NCI-H2081 treated with DMSO at 0.1 percent for 48 hours (cell line): ENCODE results near the gene CDT1.

Experiments used
- DNase-seq: peaks from one replicate; lab custom pipeline; 2025; lab: John Stamatoyannopoulos, UW

CDT1 gene

DNA sequence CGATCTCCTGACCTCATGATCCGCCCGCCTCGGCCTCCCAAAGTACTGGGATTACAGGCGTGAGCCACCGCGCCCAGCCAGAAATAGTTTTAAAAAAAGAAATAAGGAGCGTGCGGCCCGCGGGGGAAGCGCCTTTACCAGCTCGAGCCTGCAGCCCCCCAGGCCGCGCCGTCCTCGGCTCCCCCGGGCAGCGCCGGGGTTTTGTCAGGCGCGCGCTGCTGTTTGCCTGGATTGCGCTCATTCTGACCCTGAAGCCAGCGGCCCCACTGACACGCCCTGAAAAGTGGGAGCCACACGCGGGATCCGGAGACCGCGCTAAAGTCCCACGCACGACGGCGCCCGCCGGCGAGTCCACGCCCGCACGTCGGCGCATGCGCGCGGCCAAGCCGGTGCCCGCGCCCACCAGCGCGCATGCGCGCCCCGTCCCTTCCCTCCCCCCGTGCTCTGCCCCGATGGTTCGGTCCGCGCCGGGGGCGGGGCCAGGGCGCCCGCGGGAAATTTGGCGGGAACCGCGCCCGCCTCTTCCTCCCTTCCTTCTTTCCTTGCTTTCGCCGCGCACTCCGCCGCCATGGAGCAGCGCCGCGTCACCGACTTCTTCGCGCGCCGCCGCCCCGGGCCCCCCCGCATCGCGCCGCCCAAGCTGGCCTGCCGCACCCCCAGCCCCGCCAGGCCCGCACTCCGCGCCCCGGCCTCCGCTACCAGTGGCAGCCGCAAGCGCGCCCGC, at the start of gene CDT1:
Gene CDT1 (plus strand): TSS at position 526 of the 724 bp plus-strand sequence. CDS start 43 bp downstream, at position 569.
- DNase-seq = no peak

DNA sequence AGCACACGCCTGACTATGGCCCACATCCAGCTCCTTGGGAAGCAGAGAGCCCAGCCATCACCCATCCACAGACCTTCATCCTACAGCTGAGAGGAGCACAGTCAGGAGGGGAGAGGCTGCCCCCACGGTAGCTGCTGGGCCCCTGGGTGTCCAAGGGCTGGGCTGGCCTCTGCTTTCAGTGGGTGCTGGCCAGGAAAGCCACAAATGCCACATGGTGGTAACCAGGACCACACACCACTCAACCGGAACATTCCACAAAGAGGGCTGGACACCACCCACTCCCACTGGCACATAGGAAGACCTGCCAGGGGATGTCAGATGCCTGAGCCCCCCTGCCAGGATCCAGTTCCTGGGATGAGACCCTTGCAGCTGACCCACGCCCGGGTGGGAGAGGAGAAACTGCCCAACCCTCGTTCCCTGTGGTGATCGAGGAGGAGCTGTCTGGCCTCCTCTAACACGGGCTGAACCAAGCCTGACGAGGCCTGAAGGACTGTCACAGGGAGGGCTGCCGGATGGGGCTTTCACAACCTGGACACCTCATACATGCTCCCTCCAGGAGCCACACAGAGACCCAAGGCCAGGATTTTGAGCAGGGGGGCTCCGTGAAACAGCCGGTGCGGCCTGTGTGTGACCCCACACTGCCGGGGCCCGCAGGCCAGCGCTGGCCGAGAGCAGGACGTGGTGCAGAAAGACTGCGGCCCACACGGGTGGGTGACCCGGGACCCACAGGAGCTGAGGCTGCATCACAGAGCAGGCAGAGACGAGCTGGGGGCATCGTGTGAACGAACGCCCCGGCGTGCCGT, 49.3 kb upstream of the CDT1 start:
- DNase-seq = no peak

DNA sequence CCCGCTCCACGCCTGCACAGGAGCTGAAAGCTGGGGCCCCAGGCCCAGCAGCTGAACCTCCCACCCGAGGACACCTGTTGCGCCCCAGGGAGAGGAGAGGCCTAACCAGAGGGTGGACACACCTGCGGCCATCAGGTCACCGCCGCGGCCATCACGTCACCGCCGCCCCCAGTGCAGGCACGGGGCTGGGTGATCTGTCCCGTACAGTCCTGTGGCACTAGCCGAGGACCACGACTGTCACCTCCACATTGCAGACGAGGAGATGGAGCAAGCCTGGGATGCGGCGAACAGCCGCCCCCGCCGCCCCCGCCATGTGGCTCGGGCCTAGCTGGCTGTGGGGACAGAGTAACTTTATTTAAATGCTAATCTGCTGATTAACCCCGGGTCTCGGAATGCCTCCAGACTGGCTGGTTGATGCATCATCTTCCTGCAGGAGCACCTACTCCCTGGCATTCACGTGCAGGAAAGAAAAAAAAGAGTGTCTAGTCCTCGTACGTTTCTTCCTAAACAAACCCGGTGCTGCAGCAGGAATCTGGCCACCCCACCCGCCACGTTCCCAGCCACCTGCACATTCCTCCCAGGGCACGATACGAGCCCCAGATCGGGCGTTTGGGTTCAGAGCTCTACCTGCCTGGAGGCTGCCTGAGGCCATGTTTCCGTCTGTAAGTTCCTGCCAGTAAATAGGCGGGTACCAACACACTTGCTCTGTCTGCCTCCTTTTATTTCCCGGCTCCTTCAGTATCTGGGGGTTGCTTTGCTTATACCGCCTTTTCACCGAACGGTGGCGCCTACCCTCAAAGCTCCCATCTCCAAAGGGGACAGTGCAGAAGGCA, 48.5 kb upstream of the CDT1 start:
- DNase-seq = no peak

DNA sequence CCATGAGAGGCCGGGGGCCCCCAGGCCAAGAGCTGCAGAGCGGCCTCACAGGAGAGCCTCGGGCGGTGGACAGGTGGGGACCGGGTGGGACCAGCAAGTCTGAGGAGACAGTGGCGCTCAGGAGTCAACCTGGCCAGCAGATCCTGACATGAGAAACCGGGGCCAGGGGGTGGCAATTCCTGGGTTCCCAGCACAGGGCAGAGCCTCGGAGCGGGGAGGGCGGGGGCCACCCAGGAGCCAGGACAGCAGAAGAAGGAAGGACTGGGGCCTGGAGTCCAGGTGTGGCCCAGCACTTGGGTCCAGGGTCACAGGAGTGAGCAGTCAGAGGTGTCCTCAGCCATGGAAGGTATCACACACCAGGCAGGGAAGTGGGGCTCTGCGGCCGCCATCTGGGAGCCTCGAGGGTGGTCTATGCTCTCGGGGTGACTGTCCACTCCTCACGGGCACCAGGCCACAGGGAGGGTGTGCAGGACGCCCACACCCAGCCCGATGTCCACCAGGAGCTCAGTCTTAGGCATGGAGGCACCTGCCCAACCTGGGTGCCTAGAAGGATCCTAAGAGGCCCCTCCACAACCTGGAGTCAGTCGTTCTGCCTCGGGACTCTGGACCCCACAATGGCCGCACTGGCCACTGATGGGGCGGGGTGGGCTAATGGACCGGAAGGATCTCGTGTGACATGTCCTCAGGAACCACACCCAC, 47.7 kb upstream of the CDT1 start:
- DNase-seq = no peak

DNA sequence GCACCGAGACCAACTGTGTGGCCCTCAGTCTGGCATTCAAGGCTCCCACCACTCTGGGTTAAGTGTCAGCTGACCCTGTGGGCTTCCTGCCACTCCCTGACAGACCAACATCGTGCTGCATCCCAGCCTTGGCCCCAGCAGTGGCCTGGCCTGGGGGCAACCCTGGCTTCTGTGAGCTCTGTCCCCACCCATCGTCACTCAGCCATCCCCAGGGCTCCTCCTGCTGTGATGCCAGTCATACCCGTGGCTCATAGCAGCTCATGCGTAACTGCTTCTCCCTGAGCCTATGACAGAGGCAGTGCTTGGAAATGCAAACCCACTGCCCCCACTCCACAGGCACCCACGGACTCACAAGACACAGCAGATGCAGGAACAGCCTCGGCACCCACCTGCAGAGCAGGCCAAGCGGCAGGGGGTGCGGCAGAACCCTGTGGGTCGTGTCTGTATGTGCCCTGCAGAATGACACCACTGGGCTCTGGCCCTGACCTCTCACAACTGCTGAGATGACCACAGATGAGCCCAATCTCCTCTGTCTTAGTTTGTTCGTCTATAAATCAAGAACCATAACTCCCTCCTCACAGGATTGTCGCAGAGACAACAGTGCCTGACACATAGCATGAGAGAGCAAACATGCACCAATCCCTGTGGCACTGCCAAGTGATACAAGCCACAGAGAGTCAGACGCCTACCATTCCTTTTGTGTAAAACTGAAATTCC, 45.2 kb upstream of the CDT1 start:
- DNase-seq = no peak

DNA sequence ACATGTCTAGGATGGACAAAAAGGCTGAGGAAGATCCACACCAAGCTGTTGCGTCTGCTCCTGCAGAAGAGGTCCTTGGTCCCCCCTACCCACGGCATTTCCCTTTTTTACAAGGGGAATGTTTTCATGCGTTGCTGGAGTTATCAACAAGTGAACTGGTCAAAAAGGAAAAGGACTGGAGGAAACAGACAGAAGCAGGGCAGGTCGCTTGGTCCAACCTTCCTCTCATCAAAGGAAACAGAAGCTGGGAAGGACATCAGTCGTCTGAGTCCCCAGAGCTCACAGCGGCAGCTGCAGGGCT, 44.7 kb upstream of the CDT1 start:
- no peak for DNase-seq

DNA sequence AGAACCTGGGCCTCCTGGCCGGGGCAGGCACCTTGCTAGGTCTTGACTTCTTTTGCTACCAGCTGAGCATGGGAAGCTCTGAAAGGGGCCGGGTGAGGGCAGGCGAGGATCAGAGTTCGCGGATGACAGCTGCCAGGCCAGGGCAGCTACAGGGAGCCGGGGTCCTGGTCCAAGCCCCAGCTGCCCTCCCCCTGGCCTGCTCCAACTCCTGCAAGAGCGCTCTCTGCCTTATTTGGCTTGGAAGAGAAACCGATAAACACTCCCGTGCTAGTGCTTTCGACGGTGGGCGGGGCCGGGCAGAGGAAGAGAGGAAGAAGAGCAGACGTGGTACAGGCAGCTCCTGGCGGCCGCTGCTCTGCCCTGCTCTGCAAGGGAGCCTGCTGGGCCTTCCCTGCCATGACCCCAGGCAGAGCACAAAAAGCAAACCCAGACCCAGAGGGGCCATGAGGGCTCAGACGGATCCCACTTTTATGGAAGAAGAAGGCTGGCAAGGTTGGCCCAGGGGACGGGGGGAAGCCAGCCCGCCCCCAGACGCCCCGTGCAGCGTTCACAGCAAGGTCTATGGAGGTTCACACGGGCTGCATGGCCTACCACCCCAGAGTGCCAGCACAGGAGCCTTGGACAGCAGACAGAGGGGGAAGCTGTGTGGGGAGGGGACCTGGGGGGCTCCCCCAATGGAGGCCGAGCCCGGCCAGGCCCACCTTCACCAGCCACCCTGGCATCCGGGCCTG, 44.2 kb upstream of the CDT1 start:
- DNase-seq = no peak

DNA sequence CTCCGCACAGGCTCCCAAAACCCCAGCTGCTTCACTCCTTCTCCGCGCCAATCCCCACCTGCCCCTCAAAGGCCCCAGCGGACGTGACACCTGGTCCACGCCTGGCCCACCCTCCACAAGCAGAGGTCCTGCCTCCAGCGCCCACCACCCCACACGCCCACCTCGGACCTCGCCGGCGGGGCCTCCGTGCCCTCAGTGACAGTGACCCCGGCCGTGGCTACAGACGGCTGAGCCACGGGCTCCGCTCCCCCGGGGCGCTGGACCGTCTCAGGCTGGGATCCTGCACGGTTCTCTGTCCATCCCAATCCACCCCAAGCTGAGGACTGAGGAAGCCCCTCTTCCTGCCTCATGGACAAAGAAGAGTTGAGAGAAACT, 43.6 kb upstream of the CDT1 start:
- DNase-seq = no peak

DNA sequence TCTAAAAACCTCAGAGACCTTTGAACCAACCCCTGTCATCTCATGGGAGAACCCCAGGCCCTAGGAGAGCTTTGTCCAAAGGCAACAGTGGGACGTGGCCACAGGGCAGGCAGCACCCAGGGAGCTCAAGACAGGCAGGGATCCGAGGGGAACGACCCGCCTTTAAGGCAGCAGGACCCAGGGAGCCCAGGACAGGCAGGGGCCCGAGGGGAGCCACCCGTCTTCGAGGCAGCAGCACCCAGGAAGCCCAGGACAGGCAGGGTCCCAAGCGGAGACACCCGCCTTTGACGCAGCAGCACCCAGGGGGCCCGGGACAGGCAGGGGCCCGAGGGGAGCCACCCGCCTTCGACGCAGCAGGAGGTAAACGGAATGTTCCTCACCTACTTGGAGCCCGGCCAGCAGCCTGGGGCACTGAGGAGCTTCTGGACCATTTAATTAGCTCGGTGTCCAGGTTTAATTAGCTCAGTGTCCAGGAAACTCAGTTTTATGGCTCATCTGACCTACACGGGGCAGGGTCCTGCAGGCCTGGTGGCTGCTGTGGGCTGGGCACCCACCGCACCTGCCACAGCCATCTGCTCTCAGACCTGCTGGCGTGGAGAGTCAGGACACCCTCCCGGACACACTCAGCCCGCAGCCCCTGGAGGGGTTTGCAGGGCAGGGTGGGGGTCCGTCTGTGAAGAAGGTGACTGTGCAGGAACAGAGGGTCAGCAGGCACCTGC, 43.0 kb upstream of the CDT1 start:
- no peak for DNase-seq

DNA sequence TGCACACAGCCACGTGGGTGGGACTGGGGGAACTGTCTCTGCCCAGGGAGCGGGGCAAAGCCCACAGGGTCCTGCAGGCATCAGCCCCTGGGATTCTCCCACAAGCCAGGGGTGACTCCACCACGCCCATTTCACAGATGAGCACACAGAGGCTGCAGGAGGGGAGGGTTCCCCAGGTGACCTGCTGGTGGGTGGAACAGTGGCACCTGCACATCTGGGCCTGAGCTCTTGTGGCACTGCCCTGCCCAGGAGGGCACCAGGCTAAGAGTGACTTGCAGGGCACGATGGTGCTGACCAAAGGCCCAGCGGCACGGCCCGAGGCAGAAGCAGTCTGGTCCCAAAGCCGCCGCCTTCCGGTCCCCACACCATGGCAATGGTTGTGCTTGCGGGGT, 42.5 kb upstream of the CDT1 start:
- DNase-seq = no peak

DNA sequence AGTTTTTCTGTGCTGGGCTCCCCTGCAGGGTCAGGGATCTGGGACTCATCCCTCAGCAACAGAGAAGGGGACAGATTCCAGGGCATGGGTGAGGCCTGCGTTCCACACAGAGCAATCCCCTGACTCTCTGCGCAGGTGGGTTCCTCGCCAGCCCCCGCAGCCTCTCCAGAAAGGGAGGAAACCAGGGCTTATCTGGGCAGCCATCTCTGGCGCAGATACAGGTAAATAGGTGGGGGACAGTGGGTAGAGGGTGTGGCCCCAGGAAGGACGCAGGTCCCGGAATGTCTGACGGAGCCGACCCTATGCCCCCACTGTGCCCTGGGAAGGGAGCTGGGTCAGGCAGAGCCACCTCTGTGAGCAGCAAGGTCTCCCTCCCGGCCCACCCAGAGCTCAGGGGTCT, 41.8 kb upstream of the CDT1 start:
- DNase-seq = no peak

DNA sequence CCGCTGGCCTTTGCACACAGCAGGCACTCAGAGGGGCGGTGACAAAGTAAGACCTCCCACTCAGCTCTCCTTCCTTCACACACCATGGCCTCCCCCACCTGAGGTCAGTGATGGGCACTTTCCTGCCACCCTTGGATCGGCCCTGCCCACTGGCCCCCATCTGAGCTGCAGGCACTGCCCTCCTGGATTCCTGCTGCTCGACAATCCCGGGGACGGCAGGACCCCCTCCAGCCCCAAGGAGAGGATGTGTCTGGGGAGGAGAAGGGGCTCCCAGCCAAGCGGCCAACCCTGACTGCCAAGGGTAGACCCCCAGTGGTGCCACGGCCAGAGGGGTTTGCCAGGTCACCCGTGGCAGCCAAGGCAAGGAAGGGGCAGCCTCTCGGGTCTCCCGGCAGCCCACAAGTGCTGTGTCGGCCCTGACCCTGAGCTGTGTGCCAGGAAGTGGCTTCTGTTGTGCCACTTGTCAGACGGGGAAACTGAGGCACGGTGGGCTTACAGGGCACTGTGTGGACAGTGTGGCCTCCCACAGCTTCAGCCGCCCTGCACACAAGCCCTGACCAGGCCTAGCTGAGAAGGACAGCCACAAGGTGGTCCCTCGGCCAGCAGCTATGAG, 41.2 kb upstream of the CDT1 start:
- DNase-seq = no peak

DNA sequence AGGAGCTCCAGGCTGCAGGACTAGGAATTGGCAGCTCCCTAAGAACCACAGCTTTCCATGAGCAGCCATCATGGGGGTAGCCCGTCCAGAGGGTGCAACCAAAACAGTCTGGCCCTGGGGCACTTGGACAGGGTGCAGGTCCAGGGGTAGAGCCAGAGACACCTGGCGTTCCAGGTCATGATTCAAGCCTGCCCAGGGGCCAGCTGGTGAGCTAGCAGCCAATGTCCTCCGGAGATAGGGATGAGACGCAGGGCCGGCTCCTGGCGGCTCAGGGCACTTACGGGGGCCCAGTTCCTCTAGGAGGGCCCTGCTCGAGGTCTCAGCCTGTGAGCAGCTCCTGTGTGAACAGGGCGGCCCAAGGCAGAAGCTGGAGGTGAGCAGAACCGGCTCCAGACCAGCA, 40.6 kb upstream of the CDT1 start:
- DNase-seq = no peak

DNA sequence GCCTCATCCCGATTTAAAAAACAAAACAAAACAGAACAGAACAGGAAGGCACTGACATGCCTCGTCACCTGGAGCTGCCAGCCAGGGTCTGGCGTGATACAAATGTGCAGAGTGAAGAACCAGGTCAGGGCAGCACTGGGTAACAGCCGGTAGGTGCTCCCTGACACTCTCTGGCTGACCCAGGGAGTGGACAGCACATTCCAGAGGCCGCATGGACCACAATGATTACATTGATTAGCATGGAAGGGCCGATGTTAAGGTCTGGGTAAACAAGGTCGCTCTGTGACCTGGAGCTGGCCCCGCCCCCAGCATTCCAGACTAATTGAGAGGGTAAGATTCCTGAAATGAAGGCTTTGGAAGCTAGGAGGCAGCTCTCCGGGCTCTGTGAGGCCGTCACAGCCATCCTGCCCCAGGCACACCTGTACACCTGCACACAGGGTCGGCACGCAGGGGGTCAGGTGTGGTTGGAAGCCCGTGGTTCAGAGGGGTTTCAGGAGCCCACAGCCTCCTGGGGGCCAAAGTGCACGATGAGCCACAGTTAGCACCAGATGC, 40.0 kb upstream of the CDT1 start:
- no peak for DNase-seq

DNA sequence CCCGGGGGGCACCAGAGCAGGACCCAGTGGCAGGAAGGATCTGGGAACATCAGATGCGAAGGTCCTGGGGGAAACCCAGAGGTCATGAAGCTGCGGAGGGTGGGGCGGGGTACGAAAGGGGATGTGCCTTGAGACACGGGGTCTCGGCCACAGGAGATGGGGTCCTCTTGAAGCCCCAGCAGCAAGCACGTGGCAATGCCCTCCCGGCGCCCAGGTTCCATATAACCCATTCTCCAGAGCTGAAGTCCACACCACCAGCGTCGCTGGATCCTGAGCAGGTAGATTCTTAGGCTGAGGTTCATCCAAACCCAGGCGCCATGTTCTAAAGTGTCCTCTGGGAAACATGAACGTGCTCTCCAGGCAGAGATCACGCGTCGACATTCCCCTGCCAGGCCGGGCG, 39.5 kb upstream of the CDT1 start:
- DNase-seq = no peak

DNA sequence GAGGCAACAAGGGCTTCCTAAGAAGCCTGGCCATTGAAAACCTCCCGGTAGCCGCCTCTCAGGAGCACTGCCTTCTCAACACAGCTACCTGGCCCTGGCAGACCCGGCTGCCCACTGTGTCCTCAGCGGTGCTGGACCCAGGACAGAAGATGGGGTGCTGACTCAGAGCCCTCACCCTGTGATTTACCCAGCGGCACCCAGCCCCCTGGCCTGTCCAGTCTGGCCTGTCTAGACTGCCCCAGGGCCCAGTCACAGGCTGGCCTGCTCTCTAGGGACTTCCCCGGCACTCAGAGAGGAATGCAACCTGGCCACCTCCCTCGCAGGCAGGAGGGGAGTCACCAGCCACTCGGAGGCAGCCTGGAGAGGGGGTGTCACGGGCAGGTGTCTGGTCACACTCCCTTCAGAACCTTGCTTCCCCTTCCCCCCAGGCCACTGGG, 38.7 kb upstream of the CDT1 start:
- DNase-seq = no peak

DNA sequence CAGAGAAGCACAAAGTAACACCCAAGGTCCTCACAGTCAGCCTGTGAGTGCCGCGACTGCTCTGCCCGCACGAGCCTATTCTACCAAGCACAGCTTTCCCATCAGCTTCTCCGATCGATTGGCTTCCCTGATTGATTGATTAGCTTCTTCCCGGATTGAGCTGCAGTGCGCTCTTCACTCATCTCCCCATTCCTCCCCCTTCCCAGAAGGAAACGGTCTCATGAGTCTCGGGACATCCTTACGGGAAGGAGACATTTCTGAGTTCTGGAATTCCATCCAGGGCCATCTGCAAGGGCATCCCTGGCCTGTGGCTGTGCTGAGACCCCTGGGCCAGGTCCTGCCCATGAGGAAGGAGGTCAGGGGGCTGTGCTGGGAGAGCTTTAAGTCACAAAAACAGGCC, 36.6 kb upstream of the CDT1 start:
- DNase-seq = no peak

DNA sequence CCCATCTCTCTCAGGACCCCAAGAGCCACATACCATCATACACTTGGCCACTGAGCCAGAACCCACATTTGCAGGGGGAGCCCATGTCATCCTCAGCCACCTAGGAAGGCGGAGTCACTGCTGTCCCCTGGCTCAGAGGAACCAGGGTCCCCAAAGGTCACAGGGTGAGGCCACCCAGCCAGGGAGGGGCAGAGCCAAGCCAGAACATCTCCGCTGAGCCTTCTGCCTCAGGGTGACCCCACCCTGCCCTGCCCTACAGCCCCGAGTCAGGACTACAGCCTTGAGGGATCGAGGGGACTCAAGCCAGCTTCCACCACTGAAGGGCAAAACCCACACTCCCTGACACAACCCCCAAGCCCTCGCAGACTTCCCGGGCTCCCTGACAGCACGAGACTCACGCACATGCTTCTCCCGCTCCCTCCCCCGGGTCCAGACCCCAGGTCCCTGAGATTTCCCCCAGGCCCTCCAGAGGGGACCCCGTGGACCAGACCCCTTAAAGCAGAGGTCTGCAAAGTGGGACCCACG, 36.0 kb upstream of the CDT1 start:
- DNase-seq = no peak

DNA sequence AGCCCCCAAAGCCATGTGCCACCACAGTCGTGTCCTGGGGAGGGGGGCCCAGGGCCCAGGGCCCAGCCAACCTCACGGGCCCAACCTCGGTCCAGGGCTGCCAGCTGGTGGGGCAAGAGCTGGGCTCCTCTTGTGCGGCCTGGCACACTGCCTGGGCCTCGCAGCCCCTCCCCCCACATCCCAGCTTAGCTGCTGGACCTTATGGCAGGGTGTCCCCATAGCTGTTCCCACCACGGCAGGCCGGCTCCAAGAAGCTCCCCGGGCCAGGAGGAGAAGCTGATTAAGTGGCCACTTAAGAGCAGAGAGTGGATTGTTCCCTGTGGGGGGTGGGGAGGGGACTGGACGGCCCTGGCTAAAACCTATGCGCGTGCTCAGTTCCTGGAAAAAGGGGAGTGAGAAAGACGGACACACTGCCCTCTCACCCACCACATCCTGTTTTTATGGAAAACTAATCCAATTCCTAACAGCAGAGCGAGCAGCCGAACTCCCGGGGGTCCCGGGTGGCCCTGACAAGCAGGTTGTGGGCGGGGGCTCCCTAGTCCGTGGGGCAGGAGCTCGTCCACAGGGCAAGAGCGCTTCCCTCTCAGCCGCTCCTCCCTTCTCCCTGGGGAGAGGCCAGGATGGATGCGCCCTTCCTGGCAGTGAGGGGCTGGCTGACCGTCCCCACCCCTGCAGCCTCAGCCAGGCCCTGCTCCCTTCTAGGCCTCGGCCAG, 35.4 kb upstream of the CDT1 start:
- DNase-seq = no peak
